Skin epidermis (tissue), 12 donors: ENCODE results near the gene LSM3.
"Not testable (repeated sequence)": the region's sequence is repeated elsewhere in the genome, so short reads cannot be mapped to it uniquely, and the experiment has no call there.

ENCODE experiments used
- H3K27ac ChIP-seq, 21 experiments: fragments of 200-600 bp; sonication (generic) in 11 of 21; one replicate each; pipeline ENCODE4 v1.5.0; 2020; ENCODE audit warnings: mild to moderate bottlenecking in 3 of 21, inconsistent platforms in 2 of 21, moderate library complexity in 2 of 21
- H3K4me3 ChIP-seq, 7 experiments: fragments of 200-600 bp; sonication (generic) in 2 of 7; one replicate each; pipeline ENCODE4 v1.5.0; 2020; ENCODE audit warnings: inconsistent platforms in 2 of 7, mild to moderate bottlenecking in 2 of 7, moderate library complexity in 1 of 7

The LSM3 gene

GRCh38 chr3:14210843-14211594 lies 32.4 kb downstream of the LSM3 start:
- peak overlapping the region in 2 of 21 experiments; percentile 16 to 65 for H3K27ac ChIP-seq

GRCh38 chr3:14211621-14212020 lies 33.0 kb downstream of the LSM3 start:
- Histone ChIP-seq H3K4me3 (no peak overlapping the region), H3K27ac (peak overlapping the region in 1 of 21 experiments; percentile 65)

More at GRCh38 chr3:14210843-14211594, 32.4 kb downstream of the LSM3 start:
- no peak overlapping the region for H3K4me3 ChIP-seq

GRCh38 chr3:14212032-14212431 lies 33.4 kb downstream of the LSM3 start:
- peak overlapping the region in 1 of 21 experiments; percentile 65 for H3K27ac ChIP-seq

DNA sequence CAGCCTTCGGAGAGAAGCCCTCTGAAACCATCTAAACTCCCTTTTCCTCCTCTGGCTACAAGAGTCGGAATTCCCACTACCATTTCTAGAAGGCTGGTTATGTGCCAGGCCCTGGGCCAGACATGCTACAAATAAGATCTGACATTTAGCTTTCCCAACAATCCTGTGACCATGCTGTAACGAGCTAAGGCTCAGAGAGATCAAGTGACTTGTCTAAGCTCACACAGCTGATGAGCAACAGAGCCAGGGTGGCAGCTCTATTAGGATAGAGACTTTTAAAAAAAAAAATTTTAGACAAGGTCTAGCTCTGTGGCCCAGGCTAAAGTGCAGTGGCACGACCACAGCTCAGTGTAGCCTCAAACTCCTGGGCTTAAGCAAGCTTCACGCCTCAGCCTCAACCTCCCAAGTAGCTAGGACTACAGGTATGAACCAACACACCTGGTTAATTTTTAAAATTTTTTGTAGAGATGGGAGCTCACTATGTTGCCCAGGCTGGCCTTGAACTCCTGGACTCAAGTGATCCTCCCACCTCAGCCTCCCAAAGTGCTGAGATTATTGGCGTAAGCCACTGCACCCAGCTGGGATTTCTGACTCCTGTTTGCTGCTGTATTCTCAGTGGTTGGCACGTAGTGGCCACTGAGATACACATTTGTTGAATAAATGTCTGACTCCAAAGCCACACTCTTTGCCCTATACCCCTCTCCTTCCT lies 34.6 kb downstream of the LSM3 start:
- H3K27ac ChIP-seq = no peak overlapping the region
- H3K4me3 ChIP-seq = no peak overlapping the region

More at GRCh38 chr3:14212032-14212431, 33.4 kb downstream of the LSM3 start:
- H3K4me3 ChIP-seq = no peak overlapping the region

- H3K27ac ChIP-seq = no peak overlapping the region
- no peak overlapping the region for H3K4me3 ChIP-seq
These were observed 36.1 kb downstream of the LSM3 start for GRCh38 chr3:14214764-14215163.

GRCh38 chr3:14216257-14217048 lies 37.8 kb downstream of the LSM3 start:
- Histone ChIP-seq H3K27ac (peak overlapping the region in 5 of 21 experiments; percentile 35 to 66 (median 47)), H3K4me3 (peak overlapping the region in 4 of 7 experiments; percentile 27 to 34 (median 34))

GRCh38 chr3:14218355-14218754 lies 39.7 kb downstream of the LSM3 start:
- no peak overlapping the region for H3K4me3 ChIP-seq
- H3K27ac ChIP-seq = no peak overlapping the region

DNA sequence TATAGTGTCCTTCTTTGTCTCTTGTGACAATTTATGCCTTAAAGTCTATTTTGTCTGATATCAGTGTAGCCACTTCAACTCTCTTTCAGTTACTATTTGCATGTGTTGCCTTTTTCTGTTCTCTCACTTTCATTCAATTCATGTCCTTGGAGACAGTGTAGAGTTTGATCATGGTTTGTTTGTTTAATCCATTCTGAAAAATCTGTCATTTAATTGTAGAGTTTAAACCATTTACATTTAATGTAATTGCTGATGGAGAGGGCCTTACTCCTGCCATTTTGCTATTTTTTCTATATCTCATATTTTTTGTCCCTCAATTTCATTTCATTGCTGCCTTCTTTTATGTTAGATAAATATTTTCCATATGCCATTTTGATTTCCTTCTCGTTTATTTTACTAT lies 42.3 kb downstream of the LSM3 start:
- no peak overlapping the region for H3K27ac ChIP-seq
- H3K4me3 ChIP-seq = no peak overlapping the region

DNA sequence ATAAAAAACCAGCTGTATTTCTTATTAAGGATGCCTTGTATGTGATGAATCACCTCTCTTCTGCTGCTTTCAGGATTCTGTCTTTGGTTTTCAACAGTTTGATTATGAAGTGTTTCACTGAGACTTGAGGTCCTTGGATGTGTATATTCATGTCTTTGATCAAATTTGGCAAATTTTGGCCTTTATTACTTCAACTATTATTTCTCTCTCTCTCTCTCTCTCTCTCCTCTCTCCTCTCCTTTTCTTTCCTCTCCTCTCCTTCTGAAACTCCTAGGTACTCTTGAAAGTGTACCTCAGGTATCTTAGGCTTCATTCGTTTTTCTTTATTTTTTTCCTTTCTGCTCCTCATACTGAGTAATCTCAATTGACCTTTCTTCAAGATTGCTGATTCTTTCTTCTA lies 43.3 kb downstream of the LSM3 start:
- Histone ChIP-seq H3K27ac (no peak overlapping the region), H3K4me3 (no peak overlapping the region)

DNA sequence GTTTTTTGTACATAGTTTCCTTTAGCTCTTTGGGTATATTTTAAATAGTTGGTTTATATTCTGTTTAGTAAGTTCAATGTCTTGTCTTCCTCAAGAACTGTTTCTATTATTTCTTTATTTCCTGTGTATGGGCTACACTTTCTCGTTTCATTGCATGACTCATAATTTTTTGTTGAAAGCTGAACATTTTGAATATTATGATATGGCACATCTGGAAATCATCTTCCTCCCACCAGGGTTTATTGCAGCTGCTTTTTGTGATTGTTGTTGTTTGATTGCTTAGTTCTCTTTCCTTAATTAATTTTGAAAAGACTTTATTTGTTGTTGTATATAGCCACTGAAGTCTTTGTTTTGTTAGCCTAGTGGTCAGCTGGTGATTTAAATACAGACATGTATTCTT lies 43.8 kb downstream of the LSM3 start:
- peak overlapping the region in 1 of 21 experiments; percentile 24 for H3K27ac ChIP-seq

GRCh38 chr3:14222900-14223594 lies 44.4 kb downstream of the LSM3 start:
- peak overlapping the region in 1 of 21 experiments; percentile 24 for H3K27ac ChIP-seq
- H3K4me3 ChIP-seq = no peak overlapping the region

More for the DNA sequence above, 43.8 kb downstream of the LSM3 start:
- H3K4me3 ChIP-seq = no peak overlapping the region

DNA sequence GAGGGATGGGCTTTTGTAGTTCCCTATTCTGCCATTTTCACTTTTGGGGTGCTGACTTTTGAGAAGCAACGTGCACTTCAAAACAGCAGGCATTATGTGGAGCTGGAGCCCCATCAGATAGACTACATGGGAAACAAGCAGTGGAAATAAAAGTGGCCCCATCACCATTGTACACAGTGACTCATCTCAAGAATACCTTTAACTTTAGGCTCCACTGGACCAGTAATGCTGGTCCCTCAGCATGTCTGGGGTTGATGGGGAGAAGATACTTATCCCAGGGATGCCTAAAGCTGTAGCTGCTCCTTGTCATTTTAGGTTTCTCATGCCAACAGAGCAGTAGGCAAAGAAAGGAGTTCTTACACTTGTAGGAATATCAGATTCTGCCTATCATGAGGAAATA lies 45.0 kb downstream of the LSM3 start:
- Histone ChIP-seq H3K27ac (peak overlapping the region in 1 of 21 experiments; percentile 24), H3K4me3 (no peak overlapping the region)

DNA sequence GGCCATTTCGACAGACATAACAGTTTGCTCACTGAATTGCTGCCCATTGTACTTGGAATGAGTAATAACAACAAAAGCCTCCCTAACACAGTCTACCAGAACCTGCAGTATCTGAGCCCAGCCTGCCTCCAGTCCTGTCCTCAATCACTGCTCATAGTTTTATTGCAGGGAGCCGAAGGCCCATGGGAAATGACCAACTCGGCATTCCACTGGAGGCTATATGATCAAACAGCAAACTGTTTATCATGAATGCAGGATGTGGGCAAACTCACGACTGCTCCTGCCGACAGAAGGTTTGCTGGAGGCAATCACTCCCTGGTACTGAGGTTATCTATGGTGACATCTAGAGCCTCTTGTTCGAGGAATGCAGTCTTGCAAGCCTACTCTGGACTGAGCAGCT lies 46.3 kb downstream of the LSM3 start:
- Histone ChIP-seq H3K4me3 (no peak overlapping the region), H3K27ac (peak overlapping the region in 1 of 21 experiments; percentile 26)

- Histone ChIP-seq H3K27ac (no peak overlapping the region), H3K4me3 (no peak overlapping the region)
These were observed 46.8 kb downstream of the LSM3 start for GRCh38 chr3:14225421-14225820.

DNA sequence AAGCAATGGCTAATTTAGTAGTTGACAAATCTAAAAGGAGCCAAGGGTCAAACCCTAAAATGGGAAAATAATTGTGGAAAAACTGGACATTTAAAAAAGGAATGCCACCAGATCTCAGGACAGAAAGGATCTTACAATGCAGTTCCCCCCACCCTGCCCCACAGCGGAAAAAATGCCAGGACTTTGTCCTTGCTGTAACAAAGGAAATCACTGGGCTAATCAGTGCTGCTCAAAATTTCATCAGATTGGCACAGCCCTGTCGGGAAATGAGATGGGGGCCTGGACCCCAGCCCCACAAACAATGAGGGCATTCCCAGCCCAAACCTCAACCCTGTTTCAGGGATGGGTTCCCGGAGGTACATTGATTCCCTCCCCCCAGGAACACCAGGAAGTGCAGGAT lies 47.7 kb downstream of the LSM3 start:
- not testable (repeated sequence) for H3K27ac ChIP-seq, H3K4me3 ChIP-seq

DNA sequence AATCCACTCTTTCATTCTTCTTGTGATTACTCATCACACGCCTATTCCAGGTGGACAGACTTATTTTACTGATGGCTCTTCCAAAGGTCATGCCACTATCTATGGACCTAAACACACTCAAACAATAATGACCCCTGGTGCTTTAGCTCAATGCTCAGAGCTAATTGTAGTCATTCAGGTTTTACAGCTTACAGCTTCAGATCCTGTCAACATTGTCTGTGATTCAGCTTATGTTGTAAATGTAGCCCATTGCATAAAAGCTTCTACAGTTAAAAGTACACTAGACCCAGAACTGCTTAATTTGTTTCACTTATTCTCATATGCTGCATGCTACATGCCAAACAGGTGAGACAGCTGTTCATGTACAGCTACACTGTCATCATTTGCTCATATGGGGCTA lies 49.2 kb downstream of the LSM3 start:
- Histone ChIP-seq H3K27ac (no peak overlapping the region), H3K4me3 (no peak overlapping the region)

DNA sequence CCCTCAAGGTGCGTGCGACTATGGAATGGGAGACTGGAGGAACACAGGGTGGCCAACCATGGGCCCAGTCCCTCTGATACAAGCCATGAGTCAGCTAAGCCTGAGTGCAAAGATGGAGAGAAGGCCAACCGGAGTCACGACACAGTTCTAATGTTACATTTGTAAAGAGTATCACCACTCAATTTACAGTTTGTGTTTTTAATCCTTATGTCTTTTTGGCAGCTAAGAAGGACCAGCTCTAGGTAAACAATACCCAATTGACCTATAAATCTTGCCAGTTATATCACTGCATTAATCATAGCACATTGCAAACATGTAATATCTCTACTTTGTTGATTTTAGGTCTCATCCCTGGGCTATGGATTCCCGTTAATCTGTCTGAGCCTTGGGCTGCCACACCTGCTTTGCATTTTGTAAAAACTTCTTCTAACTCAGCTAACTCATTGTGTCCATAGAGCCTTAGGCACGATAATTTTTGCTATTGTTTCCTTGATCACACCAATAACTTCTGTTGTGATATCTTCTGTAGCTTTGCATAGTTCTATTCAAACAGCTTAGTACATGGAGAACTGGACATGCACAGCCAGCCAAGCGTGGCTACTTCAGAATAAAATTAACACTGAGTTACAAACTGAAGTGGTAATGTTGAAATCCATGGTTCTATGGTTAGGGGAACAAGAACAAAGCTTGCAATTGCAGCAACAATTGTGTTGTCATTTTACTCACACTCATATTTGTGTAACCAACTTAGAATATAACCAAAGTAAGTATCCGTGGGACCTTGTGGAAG lies 50.3 kb downstream of the LSM3 start:
- Histone ChIP-seq H3K27ac (peak overlapping the region in 1 of 21 experiments; percentile 6), H3K4me3 (no peak overlapping the region)

DNA sequence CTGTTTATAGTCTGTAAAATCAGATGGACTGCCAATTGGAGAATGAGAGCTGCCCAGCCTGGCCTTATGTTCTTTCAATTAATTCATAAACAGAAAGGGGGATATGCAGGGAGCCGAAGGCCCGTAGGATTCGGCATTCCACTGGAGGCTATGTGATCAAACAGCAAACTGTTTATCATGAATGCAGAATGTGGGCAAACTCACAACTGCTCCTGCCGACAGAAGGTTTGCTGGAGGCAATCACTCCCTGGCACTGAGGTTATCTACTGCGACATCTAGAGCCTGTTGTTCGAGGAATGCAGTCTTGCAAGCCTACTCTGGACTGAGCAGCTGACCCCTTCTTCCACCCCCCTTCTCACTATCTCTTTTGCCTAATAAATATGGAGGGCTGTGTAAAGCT lies 51.1 kb downstream of the LSM3 start:
- H3K27ac ChIP-seq, H3K4me3 ChIP-seq: not testable (repeated sequence)

DNA sequence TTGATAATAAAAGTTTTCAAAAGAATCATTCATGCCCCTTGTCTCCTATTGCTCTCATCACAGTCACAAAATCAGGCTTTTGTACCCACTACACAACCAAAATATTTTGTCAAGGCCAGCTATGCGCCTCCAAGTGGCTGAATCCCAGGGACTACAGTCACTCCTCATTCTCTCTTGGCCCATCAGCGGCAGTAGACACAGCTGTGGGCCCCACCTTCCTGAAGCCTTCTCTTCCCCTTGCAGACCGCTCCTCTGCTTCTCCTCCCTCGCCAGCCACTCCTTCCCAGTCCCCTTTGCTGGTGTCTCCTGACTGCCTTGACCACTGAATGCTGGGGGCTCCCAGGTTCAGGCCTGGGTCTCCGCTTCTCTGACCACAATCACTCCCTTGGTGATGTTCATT lies 52.1 kb downstream of the LSM3 start:
- Histone ChIP-seq H3K27ac (peak overlapping the region in 1 of 21 experiments; percentile 8), H3K4me3 (no peak overlapping the region)
